HG03196 (cell line): ENCODE measurements around the gene CAPN11.

ENCODE experiments used
- ATAC-seq: cut with Tn5 transposase; IDR thresholded peaks from one replicate; pipeline ENCODE4 v1.9.1; 2021; ENCODE audit not compliant: unreplicated experiment

CAPN11 gene

DNA sequence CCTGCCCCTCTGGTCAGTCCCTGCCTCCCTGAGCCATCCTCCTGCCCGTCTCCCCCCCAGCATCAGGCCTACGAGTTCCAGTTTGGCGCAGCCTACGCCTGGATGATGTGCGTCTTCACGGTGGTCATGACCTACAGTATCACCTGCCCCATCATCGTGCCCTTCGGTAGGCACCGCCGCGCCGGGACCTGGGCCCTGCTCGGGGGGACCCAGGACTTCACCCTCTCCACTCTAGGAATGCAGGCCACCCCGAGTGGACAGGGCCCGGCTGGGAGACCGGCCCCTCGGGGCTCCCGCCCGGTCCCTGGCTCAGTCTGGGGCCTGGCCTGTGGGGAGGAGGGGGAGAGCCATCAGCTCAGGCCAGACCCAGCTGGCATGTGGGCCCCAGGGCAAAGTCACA, 6.1 kb upstream of the CAPN11 start:
- no peak for ATAC-seq

DNA sequence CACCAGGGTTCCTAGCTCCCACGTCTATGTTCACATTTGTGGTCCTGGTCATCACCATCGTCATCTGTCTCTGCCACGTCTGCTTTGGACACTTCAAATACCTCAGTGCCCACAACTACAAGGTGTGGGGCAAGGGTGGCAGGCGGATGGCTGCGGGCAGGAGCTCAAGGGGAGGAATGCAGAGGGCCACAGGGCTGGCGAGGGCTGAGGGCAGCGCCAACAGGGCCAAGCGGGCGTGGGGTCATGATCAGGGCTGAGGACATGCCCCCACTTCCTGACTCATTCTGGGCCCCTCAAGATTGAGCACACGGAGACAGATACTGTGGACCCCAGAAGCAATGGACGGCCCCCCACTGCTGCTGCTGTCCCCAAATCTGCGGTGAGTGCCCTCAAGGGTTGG, 4.6 kb upstream of the CAPN11 start:
- no peak for ATAC-seq

DNA sequence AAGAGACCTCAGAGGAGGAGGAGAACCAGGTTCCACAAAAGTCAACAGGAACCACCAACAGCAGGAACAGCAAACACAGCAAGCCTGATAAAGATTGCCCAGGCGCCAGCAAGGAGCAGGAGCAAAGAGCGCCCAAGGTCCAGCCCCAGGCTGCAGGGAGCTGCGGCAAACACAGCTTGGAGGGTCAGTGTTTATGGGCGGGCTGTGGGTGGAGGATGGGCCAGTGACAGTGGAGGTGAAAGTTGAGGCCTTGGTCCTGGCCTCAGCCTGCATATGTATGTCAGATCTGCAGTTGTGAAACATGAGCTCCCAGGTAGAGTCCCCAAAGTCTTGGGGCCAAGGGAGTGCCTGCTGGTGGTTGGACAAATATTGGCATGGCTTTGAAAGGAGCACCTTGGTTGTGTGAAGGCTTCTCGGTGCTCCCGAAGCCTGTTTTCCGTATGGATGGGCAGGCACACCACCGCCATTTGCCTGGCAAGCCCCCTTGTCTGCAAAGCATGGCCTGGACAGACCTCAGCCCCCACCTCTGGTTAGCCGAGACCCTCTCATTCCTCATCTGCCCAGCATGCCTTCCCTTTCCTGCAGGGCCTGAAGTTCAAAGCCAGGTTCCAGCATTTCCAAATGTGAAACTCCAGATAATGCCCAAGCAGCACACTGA, 2.0 kb upstream of the CAPN11 start:
- no peak for ATAC-seq

DNA sequence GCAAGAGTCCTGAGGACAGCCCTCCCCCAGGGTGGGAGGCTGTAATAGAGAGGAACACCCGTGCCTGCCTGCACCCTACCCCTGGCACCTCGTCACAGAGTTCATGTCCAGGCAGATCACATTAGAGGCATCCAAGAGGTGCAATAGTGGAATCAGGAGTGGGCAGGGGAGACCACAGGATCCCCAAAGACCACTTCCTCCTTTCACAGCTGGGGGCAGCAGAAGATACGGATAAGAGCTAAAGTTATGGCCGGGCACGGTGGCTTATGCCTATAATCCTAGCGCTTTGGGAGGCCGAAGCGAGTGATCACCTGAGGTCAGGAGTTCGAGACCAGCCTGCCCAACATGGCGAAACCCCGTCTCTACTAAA, 1.5 kb upstream of the CAPN11 start:
- no peak for ATAC-seq

DNA sequence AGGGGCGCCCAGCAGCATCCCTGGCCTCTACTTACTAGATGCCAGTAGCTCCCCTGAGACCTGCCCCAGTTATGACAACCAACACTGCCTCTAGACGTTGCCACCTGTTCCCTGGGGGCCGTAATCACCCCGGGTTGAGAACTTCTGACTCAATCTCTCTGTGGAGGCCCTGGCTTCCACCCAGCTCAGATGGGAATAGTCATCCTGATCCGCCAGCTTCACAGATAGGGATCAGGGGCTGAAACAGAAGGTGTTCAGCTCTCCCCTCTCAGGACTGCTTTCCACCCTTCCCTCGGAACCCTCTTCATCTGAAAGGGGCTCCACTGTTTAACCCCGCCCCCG, 3.3 kb downstream of the CAPN11 start:
- no peak for ATAC-seq

DNA sequence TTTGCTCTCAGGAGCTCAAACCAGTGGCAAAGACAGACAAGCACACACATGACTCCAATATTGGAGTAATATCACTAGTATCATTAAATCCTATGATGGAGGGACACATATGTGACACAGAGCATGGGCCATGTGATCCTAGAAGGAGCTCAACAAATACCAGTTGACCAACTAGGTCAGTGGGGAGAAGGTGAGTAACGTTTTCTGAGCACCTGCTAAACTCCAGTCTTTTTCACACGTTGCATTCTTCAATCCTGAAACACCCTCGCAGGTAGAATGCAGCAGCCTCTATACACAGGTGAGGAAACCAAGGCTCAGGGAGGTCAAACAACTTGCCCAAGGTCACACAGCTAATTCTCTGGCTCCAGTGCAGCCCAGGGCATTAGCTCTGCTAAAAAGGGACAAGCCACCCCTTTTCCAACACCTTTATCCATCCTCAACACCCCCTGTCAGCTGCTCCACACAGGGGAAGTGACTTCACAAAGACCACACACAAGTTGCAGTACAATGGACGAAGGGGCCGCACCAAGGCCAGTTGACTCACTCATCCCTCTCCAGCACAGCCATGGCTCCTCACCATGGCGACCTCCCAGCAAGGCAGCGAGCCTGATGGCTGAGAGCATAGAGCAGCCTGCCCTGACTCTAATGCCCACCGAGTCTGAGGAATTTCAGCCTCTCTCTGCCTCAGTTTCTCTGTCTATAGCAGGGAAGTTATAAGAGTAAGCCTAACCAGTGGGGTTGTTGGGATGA, 4.4 kb downstream of the CAPN11 start:
- ATAC-seq: no peak

DNA sequence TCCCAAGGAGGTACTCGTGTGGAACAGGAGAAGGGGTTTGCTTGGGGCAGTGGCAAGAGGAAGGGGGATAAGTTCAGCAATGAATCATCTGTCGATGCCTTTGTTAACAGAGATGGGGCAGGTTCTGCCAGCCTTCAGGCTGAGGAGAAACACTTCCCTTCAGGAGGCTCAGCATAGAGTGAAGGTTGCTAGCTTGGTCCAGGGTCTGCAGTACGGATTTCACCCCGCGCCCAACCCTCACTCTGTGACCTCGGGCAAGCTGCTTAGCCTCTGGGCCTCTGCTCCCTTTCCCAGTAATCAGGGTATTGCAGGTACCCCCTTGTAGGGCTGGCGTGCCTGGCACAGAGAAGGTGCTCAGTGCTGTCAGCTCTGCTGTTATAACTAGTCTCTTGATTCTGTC, 7.5 kb downstream of the CAPN11 start:
- ATAC-seq: no peak

DNA sequence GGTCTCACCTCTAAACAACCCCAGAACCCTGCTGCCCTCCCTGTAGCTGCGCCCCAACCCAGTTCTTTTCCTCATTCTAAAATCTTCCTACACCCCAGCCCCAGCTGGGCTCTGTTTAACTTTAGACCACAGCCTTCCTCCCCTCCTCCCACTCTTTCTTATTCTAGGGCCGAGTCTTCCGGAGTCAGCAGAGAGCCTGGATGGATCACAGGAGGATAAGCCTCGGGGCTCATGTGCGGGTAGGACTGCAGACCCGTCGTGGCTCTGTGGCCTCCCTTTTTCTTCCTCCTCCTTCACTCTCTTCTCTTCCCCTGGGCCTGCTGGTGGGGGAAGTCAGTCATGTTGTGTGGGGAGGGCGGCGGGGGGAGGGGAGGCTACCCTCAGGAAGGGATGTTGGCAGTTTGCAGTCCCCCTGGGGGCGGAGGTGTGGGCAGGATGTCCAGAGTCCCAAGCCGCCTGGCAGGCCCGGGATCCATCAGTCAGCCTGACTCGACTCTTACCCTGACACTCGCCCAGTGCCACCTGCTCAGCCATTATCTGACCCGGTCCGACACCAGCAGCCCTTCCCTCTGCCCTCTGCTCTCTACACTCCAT, 8.1 kb downstream of the CAPN11 start:
- ATAC-seq: no peak

DNA sequence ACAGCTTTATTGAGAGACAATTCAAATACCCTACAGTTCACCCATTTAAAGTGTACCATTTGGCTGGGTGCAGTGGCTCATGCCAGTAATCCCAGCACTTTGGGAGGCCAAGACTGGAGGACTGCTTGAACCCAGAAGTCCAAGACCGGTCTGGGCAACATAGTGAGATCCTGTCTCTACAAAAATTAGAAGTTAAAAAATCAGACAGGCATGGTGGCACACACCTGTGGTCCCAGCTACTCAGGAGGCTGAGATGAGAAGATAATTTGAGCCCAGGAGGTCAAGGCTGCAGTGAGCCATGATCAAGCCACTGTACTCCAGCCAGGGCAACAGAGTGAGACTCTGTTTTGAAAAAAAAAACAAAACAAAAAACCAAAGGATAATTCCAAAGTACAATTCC, 8.9 kb downstream of the CAPN11 start:
- ATAC-seq: no peak

DNA sequence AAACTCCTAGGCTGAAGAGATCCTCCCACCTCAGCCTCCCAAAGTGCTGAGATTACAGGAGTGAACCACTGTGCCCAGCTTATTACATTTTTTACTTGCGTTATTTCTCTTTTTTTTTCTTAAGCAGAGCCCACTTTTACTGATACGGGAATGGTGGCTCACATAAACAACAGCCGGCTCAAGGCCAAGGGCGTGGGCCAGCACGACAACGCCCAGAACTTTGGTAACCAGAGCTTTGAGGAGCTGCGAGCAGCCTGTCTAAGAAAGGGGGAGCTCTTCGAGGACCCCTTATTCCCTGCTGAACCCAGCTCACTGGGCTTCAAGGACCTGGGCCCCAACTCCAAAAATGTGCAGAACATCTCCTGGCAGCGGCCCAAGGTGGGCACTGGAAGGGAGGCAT, 10.5 kb downstream of the CAPN11 start:
- no peak for ATAC-seq

DNA sequence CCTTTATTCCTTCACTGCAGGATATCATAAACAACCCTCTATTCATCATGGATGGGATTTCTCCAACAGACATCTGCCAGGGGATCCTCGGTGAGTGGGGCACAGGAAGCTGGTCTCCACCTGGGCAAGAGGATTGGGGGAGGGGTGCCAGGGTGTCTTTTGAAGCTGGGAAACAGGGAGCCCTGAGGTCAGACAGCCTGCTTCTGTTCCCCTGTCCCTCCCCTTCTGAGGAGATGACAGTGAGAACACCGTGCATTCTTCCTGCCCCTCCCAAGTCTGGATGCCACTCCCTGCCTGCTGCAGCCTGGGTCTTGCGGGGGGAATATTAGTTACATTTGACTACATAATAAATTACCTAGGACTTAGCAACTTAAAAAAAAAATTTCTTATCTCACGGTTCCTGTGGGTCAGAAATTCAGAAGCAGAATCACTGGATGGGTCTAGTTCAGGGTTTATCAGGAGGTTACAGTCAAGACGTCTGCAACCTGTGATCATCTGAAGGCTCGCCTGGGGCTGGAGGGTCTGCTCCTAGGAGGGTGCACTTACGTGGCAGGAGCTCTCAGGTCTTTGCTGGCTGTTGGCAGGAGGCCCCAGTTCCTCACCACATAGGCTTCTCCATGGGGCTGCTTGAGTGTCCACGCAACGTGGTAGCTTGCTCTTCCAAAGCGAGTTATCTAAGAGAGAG, 11.4 kb downstream of the CAPN11 start:
- no peak for ATAC-seq

DNA sequence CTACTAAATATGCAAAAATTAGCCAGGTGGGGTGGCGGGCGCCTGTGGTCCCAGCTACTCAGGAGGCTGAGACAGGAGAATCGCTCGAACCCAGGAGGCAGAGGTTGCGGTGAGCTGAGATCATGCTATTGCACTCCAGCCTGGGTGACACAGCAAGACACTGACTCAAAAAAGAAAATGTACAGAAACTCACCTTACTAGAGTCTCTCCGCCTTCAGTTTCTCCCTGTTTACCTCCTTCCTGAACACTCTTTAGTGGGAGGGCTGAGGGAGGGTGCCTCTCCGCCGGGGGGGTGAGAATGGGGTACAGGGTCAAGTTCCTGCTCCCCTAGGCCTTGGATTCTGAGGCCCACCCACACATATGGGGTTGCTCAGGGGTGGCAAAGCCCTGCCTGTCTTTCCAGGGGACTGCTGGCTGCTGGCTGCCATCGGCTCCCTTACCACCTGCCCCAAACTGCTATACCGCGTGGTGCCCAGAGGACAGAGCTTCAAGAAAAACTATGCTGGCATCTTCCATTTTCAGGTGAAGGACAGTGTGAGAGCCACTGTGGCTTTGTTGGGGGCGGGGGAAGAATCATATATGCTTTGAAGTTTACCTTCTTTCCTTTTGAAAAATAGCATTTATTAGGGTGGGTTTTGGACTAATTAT, 13.4 kb downstream of the CAPN11 start:
- ATAC-seq: no peak

DNA sequence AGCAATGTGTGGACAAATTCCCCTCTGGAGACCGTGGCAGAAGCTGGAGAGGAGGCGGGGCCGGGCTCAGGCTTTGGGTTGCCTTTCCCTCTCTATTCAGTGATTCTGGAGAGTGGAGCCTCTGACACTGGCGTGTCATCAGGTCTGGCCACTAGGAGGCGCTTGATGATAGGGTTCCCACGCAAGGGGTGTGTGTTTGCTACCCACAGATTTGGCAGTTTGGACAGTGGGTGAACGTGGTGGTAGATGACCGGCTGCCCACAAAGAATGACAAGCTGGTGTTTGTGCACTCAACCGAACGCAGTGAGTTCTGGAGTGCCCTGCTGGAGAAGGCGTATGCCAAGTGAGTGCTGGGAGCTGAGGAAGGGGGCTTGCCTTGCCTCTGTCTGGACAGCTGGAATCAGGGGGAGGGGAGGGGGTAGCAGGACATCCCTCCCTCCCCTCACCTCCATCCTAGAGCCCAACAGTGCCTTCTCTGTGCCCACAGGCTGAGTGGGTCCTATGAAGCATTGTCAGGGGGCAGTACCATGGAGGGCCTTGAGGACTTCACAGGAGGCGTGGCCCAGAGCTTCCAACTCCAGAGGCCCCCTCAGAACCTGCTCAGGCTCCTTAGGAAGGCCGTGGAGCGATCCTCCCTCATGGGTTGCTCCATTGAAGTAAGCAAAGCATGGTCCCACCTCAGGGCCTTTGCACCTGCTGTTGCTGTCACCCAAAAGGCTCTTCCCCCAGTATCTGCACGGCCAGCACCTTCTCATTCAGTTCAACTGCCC, 14.3 kb downstream of the CAPN11 start:
- peak; percentile 49 for ATAC-seq

DNA sequence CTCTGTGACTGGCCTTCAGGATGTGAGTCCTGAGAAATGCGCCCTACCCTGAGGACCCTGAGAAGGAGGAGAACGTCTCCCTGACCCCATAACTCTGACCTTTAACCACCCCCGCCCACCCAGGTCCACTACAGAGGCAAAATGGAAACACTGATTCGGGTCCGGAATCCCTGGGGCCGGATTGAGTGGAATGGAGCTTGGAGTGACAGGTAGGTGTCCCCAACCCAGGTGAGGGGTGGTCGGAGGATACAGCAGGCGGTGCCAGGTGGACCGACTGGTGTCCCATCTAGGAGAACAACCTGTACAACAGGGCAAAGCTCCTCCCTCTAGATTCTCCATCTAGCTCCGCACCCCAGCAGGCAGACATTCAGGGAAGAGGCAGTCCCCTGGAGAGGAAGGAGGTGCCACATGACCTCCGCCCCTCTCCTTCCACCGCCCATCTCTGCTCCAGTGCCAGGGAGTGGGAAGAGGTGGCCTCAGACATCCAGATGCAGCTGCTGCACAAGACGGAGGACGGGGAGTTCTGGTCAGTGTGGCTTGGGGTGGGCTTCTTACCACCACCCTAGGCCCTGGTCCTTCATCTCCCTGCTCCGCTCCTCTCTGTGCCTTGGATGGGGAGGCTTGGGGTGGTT, 17.6 kb downstream of the CAPN11 start:
- ATAC-seq: no peak

DNA sequence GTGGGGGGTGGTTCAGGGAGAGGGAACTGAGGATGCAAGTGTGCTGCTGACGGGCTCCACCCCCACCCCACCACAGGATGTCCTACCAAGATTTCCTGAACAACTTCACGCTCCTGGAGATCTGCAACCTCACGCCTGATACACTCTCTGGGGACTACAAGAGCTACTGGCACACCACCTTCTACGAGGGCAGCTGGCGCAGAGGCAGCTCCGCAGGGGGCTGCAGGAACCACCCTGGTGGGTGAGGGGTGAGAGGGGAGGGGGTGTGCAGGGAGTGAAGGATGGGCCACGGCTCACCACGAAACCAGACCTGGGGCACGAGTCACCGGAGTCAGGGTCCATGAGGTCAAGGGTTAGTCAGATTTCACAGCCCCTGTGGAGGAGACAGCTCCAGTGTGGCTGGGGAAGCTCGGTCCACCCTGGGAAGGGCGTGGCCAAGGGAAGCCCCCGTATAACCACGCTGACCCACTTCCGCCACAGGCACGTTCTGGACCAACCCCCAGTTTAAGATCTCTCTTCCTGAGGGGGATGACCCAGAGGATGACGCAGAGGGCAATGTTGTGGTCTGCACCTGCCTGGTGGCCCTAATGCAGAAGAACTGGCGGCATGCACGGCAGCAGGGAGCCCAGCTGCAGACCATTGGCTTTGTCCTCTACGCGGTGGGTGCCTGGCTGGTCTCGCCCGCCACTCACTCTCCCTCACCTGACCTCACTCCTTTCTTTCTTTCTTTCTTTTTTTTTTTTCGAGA, 18.3 kb downstream of the CAPN11 start:
- ATAC-seq: peak; percentile 37

DNA sequence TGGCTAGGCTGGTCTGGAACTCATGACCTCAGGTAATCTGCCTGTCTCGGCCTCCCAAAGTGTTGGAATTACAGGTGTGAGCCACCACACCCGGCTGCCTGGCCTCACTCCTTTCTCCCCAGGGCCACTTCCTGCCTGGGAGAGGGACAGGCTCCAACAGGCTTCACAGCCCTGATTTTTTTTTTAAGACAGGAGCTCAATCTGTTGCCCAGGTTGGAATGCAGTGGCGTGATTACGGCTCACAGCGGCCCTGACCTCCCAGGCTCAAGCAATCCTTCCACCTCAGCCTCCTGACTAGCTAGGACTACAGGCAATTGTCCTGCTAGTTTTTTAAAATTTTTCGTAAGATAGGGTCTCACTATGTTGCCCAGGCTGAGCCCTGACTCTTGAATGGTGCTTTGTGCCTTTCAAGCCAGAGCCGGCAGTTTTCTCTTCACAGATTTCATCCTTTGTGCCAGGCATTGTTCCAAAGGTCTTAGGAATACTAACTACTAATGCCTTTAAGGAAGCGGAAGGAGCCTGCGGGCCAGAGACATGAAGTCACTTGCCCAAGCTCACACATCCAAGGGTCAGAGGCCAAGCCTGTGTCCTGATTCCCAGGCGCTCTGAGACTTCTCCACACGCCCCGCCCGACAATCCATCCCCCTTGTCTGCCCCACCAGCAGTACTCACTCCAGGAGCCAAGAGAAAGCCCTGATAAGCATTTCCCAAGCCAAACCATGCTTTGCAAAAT, 19.2 kb downstream of the CAPN11 start:
- ATAC-seq: no peak

DNA sequence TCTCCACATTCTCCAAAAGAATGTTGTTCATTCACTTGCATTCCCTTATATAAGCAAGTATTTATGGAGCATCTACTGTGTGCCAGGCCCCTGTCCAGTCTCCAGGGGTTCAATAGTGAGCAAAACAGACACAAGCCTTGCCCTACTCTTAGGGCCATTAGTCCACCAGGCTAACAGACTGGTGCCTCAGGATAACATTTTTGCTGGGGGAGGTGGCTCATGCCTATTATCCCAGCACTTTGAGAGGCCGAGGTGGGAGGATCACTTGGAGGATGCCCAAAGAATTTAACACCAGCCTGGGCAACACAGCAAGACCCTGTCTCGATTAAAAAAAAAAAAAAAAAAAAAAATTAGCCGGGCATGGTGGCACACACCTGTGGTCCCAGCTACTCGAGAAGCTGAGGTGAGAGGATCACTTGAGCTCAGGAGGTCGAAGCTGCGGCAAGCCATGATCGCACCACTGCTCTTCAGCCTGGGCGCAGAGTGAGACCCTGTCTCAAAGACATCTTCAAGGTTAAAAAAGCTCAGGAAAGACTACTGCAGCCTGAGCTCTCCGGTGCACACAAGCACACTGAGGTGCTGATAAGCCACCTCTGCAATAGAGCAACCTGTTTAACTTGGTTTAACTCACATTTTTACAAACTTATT, 19.9 kb downstream of the CAPN11 start:
- ATAC-seq: no peak

DNA sequence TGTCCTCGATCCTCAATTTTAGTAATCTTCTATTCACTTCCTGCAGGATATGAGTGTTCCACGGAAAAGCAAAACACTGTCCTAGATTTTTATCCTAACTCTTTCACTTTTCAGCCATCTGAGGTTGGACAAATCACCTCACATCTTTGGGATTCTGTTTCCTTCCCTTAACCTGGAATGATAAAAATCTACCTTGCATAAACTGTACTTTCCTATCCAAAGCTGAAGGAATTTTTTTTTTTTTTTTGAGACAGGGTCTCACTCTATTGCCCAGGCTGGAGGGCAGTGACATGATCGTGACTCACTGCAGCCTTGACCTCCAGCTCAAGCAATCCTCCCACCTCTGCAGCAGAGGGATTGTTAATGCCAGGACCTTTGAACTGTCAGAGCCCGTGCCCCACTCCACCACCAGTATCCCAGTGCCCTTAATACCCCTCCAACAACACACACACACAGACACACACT, 20.5 kb downstream of the CAPN11 start:
- no peak for ATAC-seq
